Esophagus squamous epithelium (tissue), 5 donors: Measurements from ENCODE around the gene TMEM213. TPM values are rescaled to one million over a fixed set of nuclear protein-coding genes. Genes with fewer than 3 reads are reported as not detected.
"Not testable (repeated sequence)": the region's sequence is repeated elsewhere in the genome, so short reads cannot be mapped to it uniquely, and the experiment has no call there.

Source experiments
- DNase-seq: peaks from one replicate; lab custom pipeline; 2025; lab: John Stamatoyannopoulos, UW
- H3K27ac ChIP-seq, 4 donors: fragments of 200-600 bp; sonication (generic); one replicate each; pipeline ENCODE4 v1.5.1; 2016 to 2019; ENCODE audit warnings: mild to moderate bottlenecking in 1 of 4
- H3K27me3 ChIP-seq, 4 donors: fragments of 200-600 bp; sonication (generic); 1 replicate in 3 of 4; 2 replicates in 1 of 4; pipeline versions ENCODE4 v1.5.1 to v1.6.0; 2017 to 2021; ENCODE audit warnings: antibody characterized with exemption in 1 of 4
- H3K36me3 ChIP-seq, 3 donors: fragments of 200-600 bp; sonication (generic); one replicate each; pipeline ENCODE4 v1.5.1; 2016 to 2019
- H3K4me1 ChIP-seq, 3 donors: fragments of 200-600 bp; sonication (generic); one replicate each; pipeline ENCODE4 v1.5.1; 2017 to 2019
- H3K4me3 ChIP-seq, 4 donors: fragments of 200-600 bp; sonication (generic); 1 replicate in 3 of 4; 2 replicates in 1 of 4; pipeline ENCODE4 v1.5.1; 2016 to 2019; ENCODE audit warnings: mild to moderate bottlenecking in 2 of 4, moderate library complexity in 1 of 4
- H3K9me3 ChIP-seq, 3 donors: fragments of 200-600 bp; sonication (generic); one replicate each; pipeline ENCODE4 v1.5.1; 2016 to 2019
- POLR2A ChIP-seq, 4 donors: fragments of 450-650 bp; IDR thresholded peaks; one replicate each; pipeline ENCODE4 v1.6.1; 2017; ENCODE audit warnings: antibody characterized with exemption in 4 of 4, mild to moderate bottlenecking in 4 of 4, moderate library complexity in 3 of 4
- WGBS, 2 donors: methylation state at CpG; one replicate each; pipeline ENCODE4 v1.1.5; 2018; 5-methylcytosine and 5-hydroxymethylcytosine counted together
- intact Hi-C: fragments of 100-400 bp; cut with DNase I; formaldehyde crosslinking; loops from one replicate; pipeline ENCODE4 v1.15.0; 2022
- total RNA-seq, 4 donors: library from RNA; depleted of rRNA; stranded (reverse); fragments of >200 nt; gene quantifications; one replicate each; pipeline ENCODE4 v1.1.0, GENCODE V29; 2016
- TF ChIP-seq, protein P1 (sequence below), 6 experiments: fragments of 450-650 bp in 4 of 6; fragments of 200-600 bp in 2 of 6; sonication (generic) in 2 of 6; IDR thresholded peaks; one replicate each; pipeline ENCODE4 v1.5.1; 2016 to 2019; ENCODE audit warnings: antibody characterized with exemption in 6 of 6, mild to moderate bottlenecking in 4 of 6, moderate library complexity in 4 of 6
- donor health status: DM: yes; HTN: yes; CAD: no.

The TMEM213 gene
- total RNA-seq, 4 donors from 2014 or later: 1.3 TPM; not detected in 3

DNA sequence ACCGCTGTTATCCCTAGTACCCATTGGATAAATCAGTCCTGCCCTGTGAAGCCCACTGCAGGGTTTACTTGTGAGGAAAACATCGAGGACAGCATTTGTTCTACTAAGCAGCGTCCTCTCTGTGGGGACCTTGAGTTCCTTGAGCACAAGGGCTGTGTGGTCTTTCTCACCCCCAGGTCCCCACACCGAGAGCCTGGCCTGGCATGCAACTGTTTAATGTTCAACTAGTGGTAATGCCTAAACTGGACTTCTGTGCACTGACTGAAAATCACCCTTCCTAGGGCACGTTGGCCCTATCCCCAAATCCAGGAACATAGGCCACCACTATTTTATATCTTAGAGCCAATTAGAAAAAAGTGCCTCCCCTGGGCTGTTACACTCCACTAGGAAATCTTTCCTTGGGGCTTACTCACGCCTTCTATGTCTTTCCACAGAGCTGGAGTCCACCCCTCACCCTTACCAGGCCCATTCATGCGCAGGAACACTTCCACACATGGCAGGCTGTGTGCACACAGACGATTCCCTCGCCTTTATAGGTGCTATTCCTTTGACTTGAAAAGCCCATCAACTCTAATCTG, 1.7 kb upstream of the TMEM213 start:
- Histone ChIP-seq H3K36me3 (no peaks in the 10 kb centered on the region), H3K27me3 (peaks cover 0 to 12% (median 0%) of the 10 kb centered on the region in 4 donors), H3K4me3 (no peak overlapping the region), H3K27ac (no peak overlapping the region), H3K9me3 (no peaks in the 10 kb centered on the region), H3K4me1 (no peaks in the 10 kb centered on the region)
- 76 to 77% methylated on average over 7 to 9 of the region's 9 CpGs for WGBS, 2 donors
- TF ChIP-seq, protein P1, sequence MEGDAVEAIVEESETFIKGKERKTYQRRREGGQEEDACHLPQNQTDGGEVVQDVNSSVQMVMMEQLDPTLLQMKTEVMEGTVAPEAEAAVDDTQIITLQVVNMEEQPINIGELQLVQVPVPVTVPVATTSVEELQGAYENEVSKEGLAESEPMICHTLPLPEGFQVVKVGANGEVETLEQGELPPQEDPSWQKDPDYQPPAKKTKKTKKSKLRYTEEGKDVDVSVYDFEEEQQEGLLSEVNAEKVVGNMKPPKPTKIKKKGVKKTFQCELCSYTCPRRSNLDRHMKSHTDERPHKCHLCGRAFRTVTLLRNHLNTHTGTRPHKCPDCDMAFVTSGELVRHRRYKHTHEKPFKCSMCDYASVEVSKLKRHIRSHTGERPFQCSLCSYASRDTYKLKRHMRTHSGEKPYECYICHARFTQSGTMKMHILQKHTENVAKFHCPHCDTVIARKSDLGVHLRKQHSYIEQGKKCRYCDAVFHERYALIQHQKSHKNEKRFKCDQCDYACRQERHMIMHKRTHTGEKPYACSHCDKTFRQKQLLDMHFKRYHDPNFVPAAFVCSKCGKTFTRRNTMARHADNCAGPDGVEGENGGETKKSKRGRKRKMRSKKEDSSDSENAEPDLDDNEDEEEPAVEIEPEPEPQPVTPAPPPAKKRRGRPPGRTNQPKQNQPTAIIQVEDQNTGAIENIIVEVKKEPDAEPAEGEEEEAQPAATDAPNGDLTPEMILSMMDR (IDR thresholded peaks at IDR 0.05): no peak
- no peak for TF ChIP-seq POLR2A (IDR thresholded peaks at IDR 0.05)
- intact Hi-C loops: no loop called here
- no peak for DNase-seq

DNA sequence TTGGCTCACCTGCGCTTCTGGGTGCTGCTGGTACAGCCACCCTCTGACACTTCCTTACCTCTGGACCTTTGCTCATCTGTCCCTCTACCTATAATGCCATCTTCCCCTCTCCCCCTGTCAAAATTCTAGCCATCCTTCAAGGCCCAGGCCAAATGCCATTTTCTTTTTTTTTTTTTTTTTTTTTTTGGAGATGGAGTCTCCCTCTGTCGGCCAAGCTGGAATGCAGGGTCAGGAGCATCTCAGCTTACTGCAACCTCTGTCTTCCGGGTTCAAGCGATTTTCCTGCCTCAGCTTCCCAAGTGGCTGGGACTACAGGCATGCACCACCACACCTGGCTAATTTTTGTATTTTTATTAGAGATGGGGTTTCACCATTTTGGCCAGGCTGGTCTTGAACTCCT, 748 bp upstream of the TMEM213 start:
- 51 to 82% methylated on average over 4 of the region's 4 CpGs for WGBS, 2 donors
- H3K9me3 ChIP-seq, H3K4me3 ChIP-seq: not testable (repeated sequence)

DNA sequence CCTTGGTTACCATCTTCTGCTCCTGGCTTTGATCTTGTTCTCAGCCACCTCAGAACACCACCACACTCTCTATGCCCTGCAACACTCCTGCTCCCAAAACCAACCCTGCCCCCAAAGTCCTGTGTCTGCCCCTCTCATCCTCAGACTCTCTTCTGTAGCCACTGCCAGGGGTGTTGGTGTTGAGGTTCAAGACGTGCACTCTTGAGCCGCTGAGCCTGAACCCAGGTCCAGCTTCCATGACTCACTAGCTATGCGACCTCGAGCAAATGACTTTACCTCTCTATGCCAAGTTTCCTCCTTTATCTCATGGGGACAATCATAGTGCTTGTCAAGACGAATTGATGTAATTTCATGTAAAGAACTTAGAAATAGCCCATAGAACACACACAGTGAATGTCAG, 1.0 kb downstream of the TMEM213 start:
- TF ChIP-seq POLR2A (IDR thresholded peaks at IDR 0.05): no peak
- TF ChIP-seq, protein P1 (IDR thresholded peaks at IDR 0.05): no peak
- Histone ChIP-seq H3K27ac (no peak overlapping the region), H3K4me1 (no peaks in the 10 kb centered on the region), H3K36me3 (no peaks in the 10 kb centered on the region), H3K4me3 (no peak overlapping the region), H3K27me3 (peaks cover 0 to 12% (median 0%) of the 10 kb centered on the region in 4 donors), H3K9me3 (no peaks in the 10 kb centered on the region)
- intact Hi-C loops: no loop called here
- WGBS, 2 donors: 45 to 57% methylated on average over 5 of the region's 5 CpGs
- no peak for DNase-seq

More for the DNA sequence above, 748 bp upstream of the TMEM213 start:
- H3K27me3 ChIP-seq: peaks cover 0 to 12% (median 0%) of the 10 kb centered on the region in 4 donors
- DNase-seq, H3K4me1 ChIP-seq, H3K27ac ChIP-seq, H3K36me3 ChIP-seq, intact Hi-C loops: not testable (repeated sequence)

DNA sequence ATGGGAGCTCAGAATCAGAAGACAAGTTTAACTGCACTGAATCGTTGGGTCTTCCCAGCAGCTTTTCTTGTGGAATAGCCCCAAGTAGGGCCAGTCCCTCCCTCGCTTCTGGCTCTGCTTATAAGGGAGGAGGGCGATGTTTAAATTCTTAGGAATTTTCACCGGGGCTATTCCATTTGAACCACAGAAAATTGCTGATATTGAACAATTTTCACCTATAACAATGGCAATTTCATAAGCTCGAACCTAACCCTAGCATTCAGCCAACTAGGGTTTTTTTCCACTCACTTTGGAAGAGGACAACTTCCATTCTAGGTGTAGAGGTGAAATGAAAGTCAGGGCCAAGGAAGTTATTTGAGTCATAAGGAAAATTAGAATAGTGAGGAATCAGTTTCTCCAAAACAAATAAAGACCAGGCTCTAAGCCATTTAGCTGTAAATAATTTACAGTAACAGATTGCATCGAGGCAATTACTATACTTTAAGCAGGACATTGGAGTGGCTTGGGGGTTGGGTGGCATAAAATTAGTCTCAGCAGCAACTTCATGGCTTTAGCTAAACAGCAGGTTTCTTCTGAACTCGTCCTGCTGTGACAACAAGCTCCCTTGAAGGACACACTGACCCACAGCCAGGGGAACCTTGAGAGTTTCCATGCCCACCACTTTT, 1.7 kb downstream of the TMEM213 start:
- peaks cover 0 to 12% (median 0%) of the 10 kb centered on the region in 4 donors for H3K27me3 ChIP-seq
- no peaks in the 10 kb centered on the region for H3K36me3 ChIP-seq
- DNase-seq: no peak
- no peaks in the 10 kb centered on the region for H3K9me3 ChIP-seq
- TF ChIP-seq POLR2A (IDR thresholded peaks at IDR 0.05): no peak
- TF ChIP-seq, protein P1 (IDR thresholded peaks at IDR 0.05): no peak
- 56 to 73% methylated on average over 7 of the region's 7 CpGs for WGBS, 2 donors
- H3K4me3 ChIP-seq: no peak overlapping the region
- no peaks in the 10 kb centered on the region for H3K4me1 ChIP-seq
- intact Hi-C loops: no loop called here
- H3K27ac ChIP-seq: no peak overlapping the region

DNA sequence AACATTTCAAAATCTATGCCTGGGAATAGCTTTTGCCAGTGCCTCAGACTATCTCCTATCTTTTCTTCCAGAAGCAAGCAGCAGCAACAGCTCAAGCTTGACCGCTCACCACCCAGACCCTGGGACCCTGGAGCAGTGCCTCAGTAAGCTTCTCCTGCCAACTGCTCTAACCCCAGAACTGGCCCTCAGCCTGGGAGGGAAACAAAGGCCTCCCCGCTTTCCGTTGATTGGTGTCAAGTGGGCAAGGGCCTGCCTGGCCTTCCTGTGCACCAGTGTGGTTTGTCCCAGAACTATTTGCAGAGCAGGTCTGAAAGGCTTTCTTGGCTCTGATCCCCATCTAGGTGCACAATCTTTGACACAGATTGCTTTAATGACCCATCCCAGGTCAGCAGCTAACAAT, 3.5 kb downstream of the TMEM213 start:
- Histone ChIP-seq H3K9me3 (no peaks in the 10 kb centered on the region), H3K27ac (no peak overlapping the region), H3K27me3 (peaks cover 0 to 12% (median 0%) of the 10 kb centered on the region in 4 donors), H3K4me1 (no peaks in the 10 kb centered on the region), H3K4me3 (no peak overlapping the region), H3K36me3 (no peaks in the 10 kb centered on the region)
- 92 to 100% methylated on average over 2 to 3 of the region's 3 CpGs for WGBS, 2 donors
- no peak for DNase-seq
- TF ChIP-seq, protein P1 (IDR thresholded peaks at IDR 0.05): no peak
- TF ChIP-seq POLR2A (IDR thresholded peaks at IDR 0.05): no peak
- intact Hi-C loops: no loop called here
